H1 (cell line): ENCODE results near the gene PAXIP1. TPM values are rescaled to one million over a fixed set of nuclear protein-coding genes. Genes with fewer than 3 reads are reported as not detected.

ENCODE experiments used
- CTCF ChIA-PET: fragments of 300-600 bp; sonication (Branson Sonifier 250); formaldehyde crosslinking; loops from one replicate; lab custom pipeline; 2021; ENCODE audit not compliant: partially characterized antibody; lab: Charles Lee
- POLR2A ChIA-PET: fragments of 300-600 bp; sonication (Branson Sonifier 250); formaldehyde crosslinking; loops from one replicate; lab custom pipeline; 2021; ENCODE audit warnings: inconsistent platforms; ENCODE audit not compliant: partially characterized antibody; lab: Charles Lee
- DNase-seq, 2 experiments: peaks; one replicate each; pipeline versions ENCODE4 v3.0.0 to v3.0.0-alpha.2; 2010 to 2022; ENCODE audit warnings: low spot score in 2 of 2, low read depth in 1 of 2, mixed read lengths in 1 of 2
- FAIRE-seq: peaks from 2 replicates; lab custom pipeline; 2011; peaks lifted over from hg19 to GRCh38; lab: Jason Lieb, UNC
- H2AFZ ChIP-seq: 2 replicates; pipeline ENCODE4 v1.8.1; 2012; ENCODE audit warnings: low read length, inconsistent platforms
- H2AK5ac ChIP-seq: 2 replicates; pipeline ENCODE4 v1.6.1; 2013; ENCODE audit warnings: low read depth, low read length
- H2BK120ac ChIP-seq: replicated peaks from 2 replicates; pipeline ENCODE3; 2013; ENCODE audit warnings: low read depth, low read length, inconsistent platforms
- H2BK12ac ChIP-seq: 2 replicates; pipeline ENCODE4 v1.6.1; 2013; ENCODE audit warnings: low read depth, low read length
- H2BK15ac ChIP-seq: 2 replicates; pipeline ENCODE4 v1.6.1; 2013; ENCODE audit warnings: low read length
- H2BK20ac ChIP-seq: 2 replicates; pipeline ENCODE4 v1.6.1; 2013; ENCODE audit warnings: low read length
- H2BK5ac ChIP-seq: 2 replicates; pipeline ENCODE4 v1.6.1; 2013; ENCODE audit warnings: low read depth, low read length
- H3K14ac ChIP-seq: 2 replicates; pipeline ENCODE4 v1.6.1; 2013; ENCODE audit warnings: inconsistent platforms; ENCODE audit not compliant: insufficient read length
- H3K18ac ChIP-seq: 2 replicates; pipeline ENCODE4 v1.6.1; 2013; ENCODE audit warnings: low read length; ENCODE audit errors: extremely low read depth
- H3K23ac ChIP-seq: 2 replicates; pipeline ENCODE4 v1.6.1; 2013; ENCODE audit warnings: inconsistent platforms; ENCODE audit not compliant: insufficient read length
- H3K23me2 ChIP-seq: 2 replicates; pipeline ENCODE4 v1.6.1; 2013; ENCODE audit warnings: low read depth, low read length
- H3K27ac ChIP-seq: 2 replicates; pipeline ENCODE4 v1.6.1; 2011; ENCODE audit warnings: low read depth, low read length, inconsistent platforms
- H3K27me3 ChIP-seq, 4 experiments: replicated peaks in 1 of 4; 1 replicate in 1 of 4; 2 replicates in 3 of 4; pipeline versions ENCODE4 v1.6.1 to v1.8.1; 2011 to 2013; ENCODE audit warnings: low read length in 3 of 4, mild to moderate bottlenecking in 3 of 4, inconsistent platforms in 2 of 4, mixed read lengths in 2 of 4, moderate library complexity in 1 of 4; ENCODE audit not compliant: control insufficient read depth in 3 of 4, insufficient read depth in 3 of 4; ENCODE audit errors: extremely low read depth in 1 of 4
- H3K36me3 ChIP-seq, 4 experiments: 2 replicates each; pipeline versions ENCODE4 v1.6.1 to v1.8.1; 2011 to 2013; ENCODE audit warnings: mild to moderate bottlenecking in 4 of 4, low read length in 3 of 4, moderate library complexity in 2 of 4, control low read depth in 1 of 4, inconsistent platforms in 1 of 4; ENCODE audit not compliant: insufficient read depth in 4 of 4, control insufficient read depth in 2 of 4
- H3K4ac ChIP-seq: replicated peaks from 2 replicates; pipeline ENCODE3; 2013; ENCODE audit warnings: low read length, low read depth, mixed read lengths, inconsistent platforms; ENCODE audit not compliant: insufficient read length
- H3K4me1 ChIP-seq, 4 experiments: replicated peaks in 1 of 4; 1 replicate in 1 of 4; 2 replicates in 3 of 4; pipeline versions ENCODE4 v1.6.1 to v1.8.1; 2011 to 2013; ENCODE audit warnings: low read length in 3 of 4, inconsistent platforms in 2 of 4, mixed read lengths in 1 of 4; ENCODE audit not compliant: insufficient read depth in 4 of 4, control insufficient read depth in 3 of 4
- H3K4me2 ChIP-seq, 2 experiments: 2 replicates each; pipeline versions ENCODE4 v1.6.1 to v1.8.1; 2011 to 2013; ENCODE audit warnings: low read depth in 2 of 2, low read length in 2 of 2, control low read depth in 1 of 2, inconsistent platforms in 1 of 2, mild to moderate bottlenecking in 1 of 2; ENCODE audit not compliant: insufficient read depth in 1 of 2
- H3K4me3 ChIP-seq, 4 experiments: fragments of 200-600, 300-600 bp in 1 of 4; sonication (generic), shearing (Covaris generic), sonication (Bioruptor Twin) in 1 of 4; 2 replicates each; pipeline versions ENCODE4 v1.5.1 to v1.8.1; 2011 to 2016; ENCODE audit warnings: low read length in 4 of 4, low read depth in 3 of 4, control low read depth in 2 of 4, inconsistent platforms in 2 of 4, mild to moderate bottlenecking in 2 of 4, mixed read lengths in 1 of 4, moderate library complexity in 1 of 4; ENCODE audit not compliant: insufficient read depth in 2 of 4; ENCODE audit errors: extremely low read depth in 1 of 4
- H3K56ac ChIP-seq: replicated peaks from 2 replicates; pipeline ENCODE3; 2013; ENCODE audit warnings: low read depth, mild to moderate bottlenecking, mixed read lengths, low read length, inconsistent platforms; ENCODE audit not compliant: insufficient read length
- H3K79me1 ChIP-seq: 2 replicates; pipeline ENCODE4 v1.6.1; 2013; ENCODE audit warnings: low read depth, low read length, control low read depth
- H3K79me2 ChIP-seq, 2 experiments: 2 replicates each; pipeline versions ENCODE4 v1.6.1 to v1.8.1; 2012 to 2013; ENCODE audit warnings: low read length in 2 of 2, mild to moderate bottlenecking in 2 of 2, inconsistent platforms in 1 of 2; ENCODE audit not compliant: insufficient read depth in 2 of 2, control insufficient read depth in 1 of 2
- H3K9ac ChIP-seq, 4 experiments: replicated peaks in 1 of 4; 1 replicate in 1 of 4; 2 replicates in 3 of 4; pipeline versions ENCODE4 v1.6.1 to v1.8.1; 2011 to 2013; ENCODE audit warnings: low read depth in 3 of 4, low read length in 3 of 4, control low read depth in 2 of 4, mild to moderate bottlenecking in 2 of 4, moderate library complexity in 2 of 4, inconsistent platforms in 1 of 4; ENCODE audit errors: extremely low read depth in 1 of 4
- H3K9me3 ChIP-seq, 2 experiments: 2 replicates each; pipeline versions ENCODE4 v1.6.1 to v1.8.1; 2012 to 2013; ENCODE audit warnings: mild to moderate bottlenecking in 2 of 2, moderate library complexity in 2 of 2, control low read depth in 1 of 2, inconsistent platforms in 1 of 2, low read depth in 1 of 2, low read length in 1 of 2, mixed read lengths in 1 of 2; ENCODE audit not compliant: insufficient read depth in 2 of 2
- H4K20me1 ChIP-seq, 2 experiments: replicated peaks in 1 of 2; 2 replicates each; pipeline versions ENCODE3 to v1.8.1; 2011 to 2013; ENCODE audit warnings: inconsistent platforms in 2 of 2, low read length in 2 of 2, mild to moderate bottlenecking in 1 of 2; ENCODE audit not compliant: insufficient read depth in 2 of 2, control insufficient read depth in 1 of 2
- H4K5ac ChIP-seq: 2 replicates; pipeline ENCODE4 v1.6.1; 2013; ENCODE audit warnings: low read length, low read depth, mixed read lengths, inconsistent platforms; ENCODE audit not compliant: insufficient read length
- H4K8ac ChIP-seq: 2 replicates; pipeline ENCODE4 v1.8.0; 2013; ENCODE audit warnings: mild to moderate bottlenecking, moderate library complexity, low read length, inconsistent platforms; ENCODE audit not compliant: insufficient read depth; ENCODE audit errors: extremely low read depth
- H4K91ac ChIP-seq: replicated peaks from 2 replicates; pipeline ENCODE3; 2013; ENCODE audit warnings: low read length, mixed read lengths, inconsistent platforms; ENCODE audit not compliant: insufficient read length
- ASH2L ChIP-seq: fragments of 200-600, 300-600 bp; sonication (generic); IDR thresholded peaks from one replicate; pipeline ENCODE4 v1.7.1; 2017; ENCODE audit warnings: low read length
- CHD2 ChIP-seq: IDR thresholded peaks from 2 replicates; pipeline ENCODE4 v1.6.1; 2012; ENCODE audit warnings: low read length, improper control_type of control experiment
- CREB1 ChIP-seq: IDR thresholded peaks from 2 replicates; pipeline ENCODE4 v1.6.1; 2012; ENCODE audit warnings: inconsistent platforms
- CTBP2 ChIP-seq: IDR thresholded peaks from 2 replicates; pipeline ENCODE4 v1.7.0; 2011; ENCODE audit warnings: borderline replicate concordance, mild to moderate bottlenecking, moderate library complexity, mixed read lengths, low read length; ENCODE audit not compliant: insufficient read depth, insufficient read length
- KDM5A ChIP-seq: fragments of 200-600 bp; IDR thresholded peaks from 2 replicates; pipeline ENCODE4 v1.7.1; 2012; ENCODE audit warnings: mild to moderate bottlenecking, low read length, inconsistent platforms, mixed read lengths
- NANOG ChIP-seq: IDR thresholded peaks from 2 replicates; pipeline ENCODE4 v1.6.1; 2011; ENCODE audit warnings: low read length, low read depth, mild to moderate bottlenecking, inconsistent platforms; ENCODE audit not compliant: insufficient read depth, poor library complexity, severe bottlenecking
- NRF1 ChIP-seq: IDR thresholded peaks from 2 replicates; pipeline ENCODE4 v1.6.1; 2011; ENCODE audit warnings: mild to moderate bottlenecking, low read depth, low read length, improper control_type of control experiment
- POLR2AphosphoS5 ChIP-seq: IDR thresholded peaks from 2 replicates; pipeline ENCODE4 v1.6.1; 2011; ENCODE audit warnings: low read depth, low read length
- RAD21 ChIP-seq, 2 experiments: IDR thresholded peaks in 1 of 2; conservative IDR thresholded peaks in 1 of 2; 2 replicates each; pipeline ENCODE4 v1.6.1; 2011; ENCODE audit warnings: low read depth in 2 of 2, low read length in 2 of 2, improper control_type of control experiment in 1 of 2, inconsistent platforms in 1 of 2, mild to moderate bottlenecking in 1 of 2, moderate library complexity in 1 of 2
- SIN3A ChIP-seq, 2 experiments: IDR thresholded peaks in 1 of 2; conservative IDR thresholded peaks in 1 of 2; 2 replicates each; pipeline ENCODE4 v1.6.1; 2011 to 2012; ENCODE audit warnings: low read length in 2 of 2, improper control_type of control experiment in 1 of 2, low read depth in 1 of 2, mild to moderate bottlenecking in 1 of 2
- SP4 ChIP-seq: IDR thresholded peaks from 2 replicates; pipeline ENCODE4 v1.6.1; 2012; ENCODE audit warnings: low read length, inconsistent platforms
- SRF ChIP-seq: IDR thresholded peaks from 2 replicates; pipeline ENCODE4 v1.6.1; 2011; ENCODE audit warnings: mild to moderate bottlenecking, low read depth, low read length, moderate library complexity
- TAF1 ChIP-seq: IDR thresholded peaks from 2 replicates; pipeline ENCODE4 v1.6.1; 2011; ENCODE audit warnings: mild to moderate bottlenecking, low read depth, low read length
- TCF12 ChIP-seq: IDR thresholded peaks from 2 replicates; pipeline ENCODE4 v1.6.1; 2011; ENCODE audit warnings: low read depth, mild to moderate bottlenecking, low read length
- TEAD4 ChIP-seq: IDR thresholded peaks from 2 replicates; pipeline ENCODE4 v1.6.1; 2012; ENCODE audit warnings: low read depth, low read length, inconsistent platforms, mixed read lengths
- WGBS, 2 experiments: shearing (Covaris generic) in 1 of 2; methylation state at CpG; one replicate each; pipeline versions ENCODE4 v1.1.6 to v1.1.7; 2013 to 2015; ENCODE audit warnings: low lambda C conversion rate in 2 of 2, mixed read lengths in 2 of 2, inconsistent platforms in 1 of 2, low coverage in 1 of 2, missing lambda C conversion rate in 1 of 2; ENCODE audit not compliant: insufficient replicate concordance in 2 of 2, insufficient coverage in 1 of 2, insufficient read length in 1 of 2; ENCODE audit errors: extremely low coverage in 1 of 2, missing lambda C conversion rate in 1 of 2; 5-methylcytosine and 5-hydroxymethylcytosine counted together
- polyA plus RNA-seq, 7 experiments: library from polyadenylated mRNA; depleted of rRNA in 3 of 7; stranded (reverse) in 5 of 7; unstranded in 2 of 7; fragments of >200 nt in 5 of 7; fragments of 200-250 nt in 2 of 7; gene quantifications; 1 replicate in 5 of 7; 2 replicates in 1 of 7; 4 replicates in 1 of 7; pipeline versions ENCODE4 v1.2.1 to v1.2.3, GENCODE V29; 2011 to 2013; ENCODE audit warnings: missing spikeins in 2 of 7, mixed read lengths in 2 of 7
- total RNA-seq: library from RNA; stranded (reverse); fragmentation: NEBNext Ultra II Directional; extraction: Animal tissue kit (Norgen Biotek cat#: 25700); gene quantifications from 2 replicates; pipeline ENCODE4 v1.2.1, GENCODE V29; 2021

PAXIP1 gene
- total and polyA plus RNA-seq, 2 of the 8 experiments (the other 6 are each of a cell fraction or from before 2014, with no cell fraction given), result 32.4 to 32.8 TPM

- no peak overlapping the region for H3K18ac ChIP-seq
- no peaks in the 10 kb centered on the region for H3K79me1 ChIP-seq
- no peak overlapping the region for H2BK15ac ChIP-seq
- H3K56ac ChIP-seq, result no peak overlapping the region
- no peaks in the 10 kb centered on the region for H3K27me3 ChIP-seq
- ChIA-PET CTCF (interaction anchor here (1.3 to 9.1 kb wide), 2 partner anchors 8 to 62 kb away, joined by 3 to 69 read pairs; no protein-coding TSS in a partner anchor), POLR2A (no interaction called here)
- no peak overlapping the region for H3K4me2 ChIP-seq
- no peak overlapping the region for H3K4ac ChIP-seq
- no peaks in the 10 kb centered on the region for H3K79me2 ChIP-seq
- H3K4me3 ChIP-seq, result no peak overlapping the region
- FAIRE-seq, result no peak
- no peak overlapping the region for H3K9ac ChIP-seq
- H2BK12ac ChIP-seq, result no peak overlapping the region
- H3K9me3 ChIP-seq, result peaks cover 3 to 23% of the 10 kb centered on the region in 2 experiments; a peak in 3 of 4 replicates
- no peak overlapping the region for H2AK5ac ChIP-seq
- no peak overlapping the region for H3K23ac ChIP-seq
- H4K8ac ChIP-seq, result no peak overlapping the region
- H3K14ac ChIP-seq, result no peak overlapping the region
- no peaks in the 10 kb centered on the region for H3K4me1 ChIP-seq
- no peak overlapping the region for H4K91ac ChIP-seq
- no peak overlapping the region for H4K5ac ChIP-seq
- H4K20me1 ChIP-seq, result no peaks in the 10 kb centered on the region
- H3K36me3 ChIP-seq, result peaks cover 0 to 5% (median 0%) of the 10 kb centered on the region in 4 experiments; a peak in 1 of 8 replicates
- no peak for DNase-seq
- H2BK120ac ChIP-seq, result no peak overlapping the region
- no peak overlapping the region for H2AFZ ChIP-seq
- no peak overlapping the region for H2BK5ac ChIP-seq
- H3K23me2 ChIP-seq, result no peaks in the 10 kb centered on the region
- no peak overlapping the region for H3K27ac ChIP-seq
- 85% methylated on average over 7 of the region's 8 CpGs; no CpG with 5 or more reads in 1 of the 2 experiments for WGBS, 2 experiments
- H2BK20ac ChIP-seq, result no peak overlapping the region
- TF ChIP-seq TEAD4, result no peak
- TF ChIP-seq SIN3A (conservative IDR thresholded peaks at IDR 0.05 in 1 of 2, IDR thresholded peaks at IDR 0.05 in 1 of 2; ENCODE audit: low read depth in 1 of 2, low read length in 2 of 2), result no peak
- TF ChIP-seq TCF12, result no peak
- no peak for TF ChIP-seq POLR2AphosphoS5
- TF ChIP-seq SP4, result no peak
- TF ChIP-seq ASH2L, result no peak
- TF ChIP-seq NRF1, result no peak
- TF ChIP-seq CTBP2, result no peak
- no peak for TF ChIP-seq RAD21 (IDR thresholded peaks at IDR 0.05 in 1 of 2, conservative IDR thresholded peaks at IDR 0.05 in 1 of 2; ENCODE audit: low read depth in 2 of 2, low read length in 2 of 2)
- TF ChIP-seq KDM5A, result no peak
- no peak for TF ChIP-seq SRF
- TF ChIP-seq NANOG, result no peak
- TF ChIP-seq CREB1, result no peak
- TF ChIP-seq TAF1, result no peak
- no peak for TF ChIP-seq CHD2
Observed at GRCh38 chr7:154905615-154906014, 97.3 kb downstream of the PAXIP1 start.
